ENCODE data around the gene NXN.
"Not testable (repeated sequence)": the region's sequence is repeated elsewhere in the genome, so short reads cannot be mapped to it uniquely, and the experiment has no call there.

Gene NXN

DNA sequence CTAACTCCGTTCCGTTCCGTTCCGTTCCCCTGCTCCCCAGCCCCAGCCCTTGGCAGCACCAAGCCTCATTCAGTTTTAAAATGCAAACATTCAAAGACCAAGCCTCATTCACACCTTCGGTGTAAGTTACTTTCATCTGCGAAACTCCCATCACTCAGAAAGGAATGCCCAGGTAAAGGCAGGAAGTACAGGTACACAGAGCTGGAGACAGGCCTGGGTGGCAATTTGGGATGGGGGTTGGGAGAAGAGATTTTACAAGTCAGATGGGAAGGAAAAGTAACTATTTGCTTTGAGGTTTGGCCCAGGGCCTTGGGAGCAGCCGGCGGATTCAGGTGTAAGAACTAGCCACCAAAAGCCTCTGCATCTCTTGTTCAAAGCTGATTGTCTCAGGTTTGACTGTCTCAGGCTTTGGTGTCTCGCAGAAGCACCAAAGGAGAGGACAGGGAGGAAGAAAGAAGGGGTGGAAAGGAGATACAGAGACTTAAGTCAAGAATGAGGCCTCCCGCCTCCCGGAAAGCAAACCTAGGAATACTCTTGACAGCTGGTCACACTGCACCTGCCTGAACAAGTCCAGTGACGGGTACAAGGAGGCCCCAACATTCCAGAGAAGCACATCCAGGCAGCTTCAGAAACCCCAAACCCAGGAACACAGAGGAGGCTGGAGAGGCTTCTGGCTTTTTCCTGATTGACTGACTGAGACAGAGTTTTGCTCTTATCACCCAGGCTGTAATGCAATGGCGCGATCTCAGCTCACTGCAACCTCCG is 54.7 kb downstream of the NXN start:
- in situ Hi-C loops (cut with MboI; ENCODE audit: low sequenced_read_pairs), result no loop called here

DNA sequence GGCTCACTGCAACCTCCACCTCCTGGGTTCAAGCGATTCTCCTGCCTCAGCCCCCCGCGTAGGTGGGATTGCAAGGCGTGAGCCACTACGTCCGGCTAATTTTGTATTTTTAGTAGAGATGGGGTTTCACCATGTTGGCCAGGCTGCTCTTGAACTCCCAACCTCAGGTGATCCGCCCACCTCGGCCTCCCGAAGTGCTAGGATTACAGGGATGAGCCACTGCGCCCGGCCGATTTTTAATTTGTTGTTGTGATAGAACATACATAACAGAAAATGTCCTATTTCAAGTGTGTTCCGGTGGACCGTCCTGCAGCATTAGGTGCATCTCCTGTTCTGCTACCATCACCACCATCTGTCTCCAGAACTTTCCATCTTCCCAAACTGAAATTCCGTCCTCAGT is 55.3 kb downstream of the NXN start:
- in situ Hi-C loops (cut with MboI; ENCODE audit: low sequenced_read_pairs), result not testable (repeated sequence)

DNA sequence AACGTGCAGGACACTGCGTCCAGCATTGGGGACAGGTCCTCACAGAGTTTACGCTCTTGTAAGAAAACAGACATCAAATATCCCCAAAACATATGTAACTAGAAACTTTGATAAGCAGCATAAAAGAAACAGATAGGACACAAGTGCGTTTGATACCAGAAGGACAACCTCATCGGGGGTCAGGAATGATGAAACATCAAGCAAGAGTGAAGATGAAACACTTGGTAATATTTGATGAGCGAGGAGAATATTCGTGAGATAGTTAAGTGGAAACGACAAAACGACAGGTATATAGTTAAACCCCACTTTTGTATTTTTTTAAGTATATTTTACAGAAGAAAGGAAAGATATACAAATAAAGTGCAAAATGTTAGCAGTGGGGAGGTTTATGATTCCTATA is 55.9 kb downstream of the NXN start:
- in situ Hi-C loops (cut with MboI; ENCODE audit: low sequenced_read_pairs), result no loop called here

DNA sequence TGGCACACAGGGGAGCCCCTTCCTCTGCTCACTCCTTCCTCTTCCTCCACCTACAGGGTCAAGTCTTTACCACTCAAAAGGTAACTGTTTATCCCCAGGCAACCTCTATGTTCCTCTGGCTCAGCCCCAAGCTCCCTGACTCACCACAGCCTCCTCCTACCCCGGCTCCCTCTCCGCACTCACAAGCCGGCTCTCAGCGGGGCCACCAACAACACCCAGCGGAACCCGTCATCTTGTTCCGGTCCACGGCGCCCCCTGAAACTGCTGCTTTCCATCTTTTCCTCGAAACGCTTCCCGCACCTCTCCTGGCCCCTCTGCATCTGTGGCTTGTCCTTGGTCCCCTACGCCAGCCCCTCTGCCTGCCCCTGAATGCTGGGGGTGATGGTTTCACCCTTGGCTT is 58.4 kb downstream of the NXN start:
- in situ Hi-C loops (cut with MboI; ENCODE audit: low sequenced_read_pairs), result no loop called here

DNA sequence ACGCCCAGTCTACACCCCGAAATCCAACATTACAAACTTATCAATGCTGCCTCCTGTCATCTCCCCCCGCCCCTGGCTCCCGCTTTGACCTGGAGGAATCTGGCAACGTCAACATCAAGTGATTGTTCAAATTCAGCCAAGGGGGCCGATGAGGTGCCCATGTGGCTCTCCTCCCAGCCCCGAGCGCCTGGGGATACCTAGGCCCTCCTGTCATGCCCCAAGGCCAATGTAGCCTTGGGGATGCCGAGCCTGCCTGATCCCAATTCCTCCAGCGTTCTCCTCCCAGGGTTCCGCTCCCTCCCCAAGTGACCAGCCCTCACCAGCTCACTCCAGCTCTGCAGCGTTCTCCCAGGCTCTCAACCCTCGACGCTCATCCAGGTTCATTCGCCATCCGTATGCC is 59.4 kb downstream of the NXN start:
- in situ Hi-C loops (cut with MboI; ENCODE audit: low sequenced_read_pairs), result no loop called here

DNA sequence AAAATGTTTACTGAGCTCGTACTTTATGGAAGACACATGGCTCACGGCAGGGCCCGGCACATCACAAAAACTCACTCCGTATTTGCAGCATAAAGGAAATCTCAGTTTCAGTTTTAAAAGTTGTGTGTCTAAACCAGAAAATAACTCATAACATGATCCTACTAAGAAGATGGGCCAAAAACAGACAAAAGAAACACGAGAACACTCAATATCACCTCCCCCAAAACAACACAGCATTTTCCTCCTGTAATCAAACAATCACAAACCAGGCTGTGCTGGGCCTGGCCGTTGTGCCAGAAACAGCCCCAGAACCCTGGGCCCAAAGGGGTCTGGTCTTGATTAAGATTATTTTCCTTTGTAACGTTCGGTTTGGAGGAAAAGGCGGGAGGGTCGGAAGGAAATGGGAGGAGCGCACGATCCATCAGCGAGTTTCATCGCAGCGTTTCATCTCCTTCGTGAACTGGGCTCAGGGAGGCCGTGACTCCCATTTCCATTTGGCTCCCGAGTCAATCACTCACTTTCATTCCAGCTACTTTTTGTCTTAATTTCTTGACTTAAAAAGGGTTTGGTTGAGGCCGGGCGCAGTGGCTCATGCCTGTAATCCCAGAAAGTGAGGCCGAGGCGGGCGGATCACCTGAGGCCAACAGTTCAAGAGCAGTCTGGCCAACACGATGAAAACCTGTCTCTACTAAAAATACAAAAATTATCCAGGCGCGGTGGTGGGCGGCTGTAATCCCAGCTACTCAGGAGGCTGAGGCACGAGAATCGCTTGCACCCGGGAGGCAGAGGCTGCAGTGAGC is 61.4 kb downstream of the NXN start:
- in situ Hi-C loops (cut with MboI; ENCODE audit: low sequenced_read_pairs), result no loop called here

DNA sequence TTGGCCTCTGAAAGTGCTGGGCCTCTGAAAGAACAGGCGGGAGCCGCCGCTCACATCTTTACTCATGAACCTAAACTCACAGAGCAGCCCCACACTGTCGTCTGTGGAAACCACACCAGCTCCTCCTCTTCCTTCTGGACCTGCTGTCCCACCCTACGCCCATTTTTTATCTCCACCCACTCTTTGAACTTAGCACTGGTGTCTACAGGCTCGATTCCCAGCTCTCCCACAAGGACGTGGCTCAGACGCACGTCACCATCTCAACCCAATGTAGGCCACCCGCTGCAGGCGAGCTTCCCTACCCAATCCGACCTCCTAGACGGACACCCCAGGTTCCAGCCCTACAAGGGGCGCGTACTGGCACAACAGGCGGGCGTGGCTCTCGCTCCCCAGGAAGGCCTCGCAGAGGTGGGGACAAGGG is 62.2 kb downstream of the NXN start:
- in situ Hi-C loops (cut with MboI; ENCODE audit: low sequenced_read_pairs), result no loop called here

DNA sequence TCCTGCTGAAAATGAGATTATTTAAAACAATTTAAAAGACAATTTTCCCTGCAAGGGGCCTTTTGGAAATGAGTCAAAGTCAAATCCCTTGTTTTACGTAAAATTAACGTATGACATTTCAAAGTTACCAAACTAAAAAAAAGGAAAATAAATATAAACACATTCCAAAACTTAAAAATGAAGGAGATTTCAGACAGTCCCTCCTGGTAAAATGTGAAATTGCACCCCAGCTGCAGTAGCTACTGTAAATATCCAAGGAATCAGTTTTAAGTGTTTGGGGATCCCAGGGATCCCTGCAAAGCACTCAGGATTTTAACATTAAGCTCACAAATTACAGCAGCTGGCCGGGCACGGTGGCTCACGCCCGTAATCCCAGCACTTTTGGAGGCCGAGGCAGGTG is 63.3 kb downstream of the NXN start:
- in situ Hi-C loops (cut with MboI; ENCODE audit: low sequenced_read_pairs), result no loop called here

DNA sequence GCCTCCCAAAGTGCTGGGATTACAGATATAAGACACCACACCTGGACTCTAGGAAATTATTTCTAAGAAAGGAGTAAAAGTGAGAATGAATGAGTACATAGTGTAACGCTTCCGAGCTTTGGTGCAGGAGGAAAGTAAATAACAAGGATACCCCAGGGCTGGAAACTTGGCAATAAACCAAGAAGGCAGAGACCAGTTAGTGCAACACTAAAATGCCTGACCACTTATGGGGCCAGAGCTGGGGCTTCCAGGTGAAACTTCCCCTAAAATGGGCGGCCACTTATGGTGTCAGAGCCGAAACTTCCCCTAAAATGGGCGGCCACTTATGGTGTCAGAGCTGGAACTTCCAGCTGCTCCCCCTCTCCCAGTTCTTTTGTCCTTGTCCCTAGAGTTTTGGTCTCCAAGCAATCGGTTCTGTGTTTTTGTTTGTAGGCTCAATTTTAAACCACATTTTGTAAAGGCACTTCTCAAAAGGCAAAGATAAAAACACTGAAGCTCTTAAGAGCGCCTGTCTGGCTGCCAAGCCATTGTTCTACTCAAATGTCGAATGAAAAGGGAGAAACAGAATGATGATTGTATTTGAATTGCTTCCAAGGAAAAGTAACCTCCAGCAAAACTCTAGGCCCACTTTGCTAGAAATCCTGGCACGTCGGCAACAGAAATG is 63.9 kb downstream of the NXN start:
- in situ Hi-C loops (cut with MboI; ENCODE audit: low sequenced_read_pairs), result no loop called here

DNA sequence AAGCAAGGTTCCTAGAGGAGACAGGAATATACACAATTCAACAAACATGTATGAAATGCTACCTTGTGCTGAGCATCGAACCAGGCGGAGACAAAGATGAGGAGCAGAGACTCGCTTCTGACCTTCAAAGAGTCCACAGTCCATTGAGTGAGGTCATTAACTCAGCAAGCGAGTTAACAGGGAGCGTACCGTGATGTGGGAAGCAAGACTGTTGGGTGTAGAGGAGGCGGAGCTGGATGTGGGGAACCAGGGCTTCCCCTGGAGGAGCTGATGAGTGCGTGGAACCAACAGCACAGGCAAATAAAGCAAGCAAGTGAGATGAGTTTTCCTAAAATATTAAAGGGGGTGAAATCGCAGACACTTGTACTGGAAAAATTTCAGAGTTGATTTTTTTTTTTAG is 65.0 kb downstream of the NXN start:
- in situ Hi-C loops (cut with MboI; ENCODE audit: low sequenced_read_pairs), result no loop called here

DNA sequence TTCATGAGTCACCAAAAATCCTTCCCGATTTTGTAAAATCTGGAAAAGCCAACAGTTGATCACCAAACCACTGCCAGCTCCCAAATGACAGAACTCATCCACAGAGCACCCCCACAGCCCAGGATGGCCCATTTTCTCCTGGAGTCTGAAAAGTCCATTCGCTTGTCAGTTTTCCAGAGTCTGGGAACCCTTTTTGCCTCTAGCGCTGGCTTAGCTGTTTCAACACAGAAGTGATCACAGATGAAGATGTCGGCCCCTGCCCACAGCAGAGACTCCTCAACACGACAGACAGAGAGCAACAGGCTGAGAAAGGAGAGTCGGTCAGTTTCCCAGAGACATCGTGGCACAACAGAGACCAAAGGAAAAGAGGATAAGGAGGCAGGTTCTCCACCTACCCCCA is 66.4 kb downstream of the NXN start:
- in situ Hi-C loops (cut with MboI; ENCODE audit: low sequenced_read_pairs), result no loop called here

DNA sequence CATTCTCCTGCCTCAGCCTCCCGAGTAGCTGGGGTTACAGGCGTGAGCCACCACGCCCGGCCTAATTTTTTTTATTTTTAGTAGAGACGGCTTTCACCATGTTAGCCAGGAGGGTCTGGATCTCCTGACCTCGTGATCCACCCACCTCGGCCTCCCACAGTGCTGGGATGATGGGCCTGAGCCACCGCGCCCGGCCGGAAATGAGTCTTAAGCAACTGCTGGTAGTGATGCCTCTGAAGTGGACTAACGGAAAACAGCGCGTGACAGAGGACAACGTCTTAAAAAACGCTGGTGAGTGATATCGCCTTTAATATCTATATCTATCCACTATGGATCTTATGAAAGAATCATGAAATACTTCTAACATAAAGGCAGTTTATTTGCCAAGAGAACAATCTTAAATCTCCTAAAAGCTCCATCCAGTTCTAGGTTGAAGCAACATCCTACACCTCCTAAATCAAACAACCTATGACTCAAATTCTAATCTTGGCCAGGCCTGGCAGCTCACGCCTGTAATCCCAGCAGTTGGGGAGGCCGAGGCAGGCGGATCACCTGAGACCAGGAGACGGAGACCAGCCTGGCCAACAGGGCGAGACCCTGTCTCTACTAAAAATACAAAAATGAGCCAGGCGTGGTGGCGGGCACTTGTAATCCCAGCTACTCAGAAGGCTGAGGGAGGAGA is 69.8 kb downstream of the NXN start:
- in situ Hi-C loops (cut with MboI; ENCODE audit: low sequenced_read_pairs), result no loop called here

DNA sequence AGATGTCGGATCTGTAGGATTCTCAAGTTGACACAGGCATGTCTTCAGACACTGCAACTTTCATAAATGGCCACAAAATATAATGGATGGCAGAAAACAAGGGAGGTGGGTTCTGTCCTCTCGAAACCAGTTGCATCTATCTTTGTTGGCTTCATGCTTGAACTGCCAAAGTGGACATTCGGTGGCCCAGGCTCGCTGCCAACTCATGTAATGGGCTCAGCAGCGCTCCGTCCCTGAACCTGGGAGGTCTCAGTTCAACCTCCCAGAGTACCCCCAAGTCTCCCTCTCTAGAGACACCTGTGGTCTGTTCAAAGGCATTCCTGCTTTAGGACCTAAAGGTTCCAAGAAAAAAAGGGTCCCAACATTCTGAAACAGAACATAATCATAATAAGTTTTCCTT is 71.9 kb downstream of the NXN start:
- in situ Hi-C loops (cut with MboI; ENCODE audit: low sequenced_read_pairs), result no loop called here

DNA sequence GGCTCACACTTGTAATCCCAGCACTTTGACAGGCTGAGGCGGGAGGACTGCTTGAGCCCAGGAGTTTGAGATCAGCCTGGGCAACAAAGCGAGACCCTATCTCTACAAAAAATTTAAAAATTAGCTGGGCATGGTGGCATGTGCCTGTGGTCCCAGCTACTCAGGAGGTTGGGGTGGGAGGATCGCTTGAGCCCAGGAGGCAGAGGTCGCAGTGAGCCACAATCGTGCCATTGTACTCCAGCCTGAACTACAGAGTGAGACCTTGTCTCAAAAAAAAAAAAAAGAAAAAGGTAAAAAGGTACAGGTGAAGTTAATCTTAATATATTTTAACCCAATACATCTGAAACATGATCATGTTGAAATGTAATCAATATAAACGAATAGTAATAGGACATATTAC is 73.9 kb downstream of the NXN start:
- in situ Hi-C loops (cut with MboI; ENCODE audit: low sequenced_read_pairs), result not testable (repeated sequence)

DNA sequence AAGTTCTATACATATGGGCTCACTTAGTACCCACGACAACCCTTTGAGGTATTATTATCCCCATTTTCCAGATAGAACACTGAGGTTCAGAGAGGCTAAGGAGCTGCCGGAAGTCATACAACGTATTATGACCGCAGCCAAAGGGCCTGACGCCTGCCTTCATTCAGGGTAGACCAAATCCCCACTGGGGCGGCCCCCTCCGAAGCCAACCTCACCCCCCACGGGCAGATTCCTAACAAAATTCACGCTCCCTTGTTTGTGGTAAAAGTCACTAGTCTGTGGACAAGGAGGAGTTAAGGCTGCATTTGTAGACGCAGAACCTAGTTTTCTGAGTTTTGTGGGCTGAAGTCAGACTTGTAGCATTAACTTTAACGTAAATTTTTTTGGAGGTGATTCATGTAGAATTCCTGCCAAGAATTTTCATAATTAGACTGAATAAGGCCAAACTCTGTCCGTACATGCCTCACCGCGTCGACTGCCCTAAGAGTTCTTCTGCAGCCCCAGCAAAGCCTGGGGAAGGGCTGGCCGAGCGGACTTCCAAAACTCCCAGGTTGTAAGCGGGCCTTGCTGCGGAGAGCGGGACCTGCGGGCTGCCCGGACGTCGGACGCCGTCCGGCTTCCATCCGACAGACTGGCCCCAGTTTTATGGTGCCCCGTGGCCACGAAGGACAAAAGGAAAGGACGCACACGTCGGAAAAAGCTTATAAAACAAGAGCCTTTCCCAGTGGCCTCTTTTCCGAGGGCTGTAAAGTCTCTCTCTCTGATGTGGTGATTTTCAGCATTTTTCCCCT is 75.7 kb downstream of the NXN start:
- in situ Hi-C loops (cut with MboI; ENCODE audit: low sequenced_read_pairs), result no loop called here

DNA sequence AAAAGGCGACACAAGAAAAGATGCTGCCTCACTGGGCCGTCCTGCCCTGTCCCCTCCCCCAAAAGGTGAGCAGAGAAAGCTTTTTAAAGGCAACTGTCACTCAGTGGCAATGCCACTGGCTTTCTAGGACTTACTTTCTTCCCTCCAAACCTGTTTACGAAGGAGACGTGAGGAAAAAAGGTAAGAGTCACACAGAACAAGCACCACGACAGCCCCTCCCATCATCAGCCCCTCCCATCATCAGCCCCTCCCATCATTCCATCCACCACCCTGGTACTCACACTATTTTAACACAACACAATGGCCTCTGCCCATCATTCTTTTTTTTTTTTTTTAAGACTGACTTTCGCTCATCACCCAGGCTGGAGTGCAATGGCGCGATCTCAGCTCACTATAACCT is 77.1 kb downstream of the NXN start:
- in situ Hi-C loops (cut with MboI; ENCODE audit: low sequenced_read_pairs), result no loop called here

DNA sequence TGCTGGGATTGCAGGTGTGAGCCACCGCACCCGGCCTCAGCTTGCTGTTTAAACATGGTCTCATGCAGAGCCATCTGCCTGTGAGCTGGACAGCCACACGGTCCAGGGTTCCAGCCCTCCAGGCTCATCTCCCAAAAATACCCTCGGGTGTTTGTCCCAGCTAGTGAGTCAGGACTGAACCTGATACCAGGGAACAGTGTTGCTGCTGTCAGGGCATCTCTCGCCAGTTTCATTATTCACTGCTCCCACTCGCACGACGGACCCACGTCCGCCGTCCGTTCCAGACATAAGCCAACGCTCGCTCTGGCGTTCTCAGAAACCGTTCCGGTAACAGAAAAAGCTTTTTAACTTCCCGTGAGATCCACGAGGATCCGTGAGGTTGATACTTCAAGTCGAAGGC is 77.6 kb downstream of the NXN start:
- in situ Hi-C loops (cut with MboI; ENCODE audit: low sequenced_read_pairs), result no loop called here

DNA sequence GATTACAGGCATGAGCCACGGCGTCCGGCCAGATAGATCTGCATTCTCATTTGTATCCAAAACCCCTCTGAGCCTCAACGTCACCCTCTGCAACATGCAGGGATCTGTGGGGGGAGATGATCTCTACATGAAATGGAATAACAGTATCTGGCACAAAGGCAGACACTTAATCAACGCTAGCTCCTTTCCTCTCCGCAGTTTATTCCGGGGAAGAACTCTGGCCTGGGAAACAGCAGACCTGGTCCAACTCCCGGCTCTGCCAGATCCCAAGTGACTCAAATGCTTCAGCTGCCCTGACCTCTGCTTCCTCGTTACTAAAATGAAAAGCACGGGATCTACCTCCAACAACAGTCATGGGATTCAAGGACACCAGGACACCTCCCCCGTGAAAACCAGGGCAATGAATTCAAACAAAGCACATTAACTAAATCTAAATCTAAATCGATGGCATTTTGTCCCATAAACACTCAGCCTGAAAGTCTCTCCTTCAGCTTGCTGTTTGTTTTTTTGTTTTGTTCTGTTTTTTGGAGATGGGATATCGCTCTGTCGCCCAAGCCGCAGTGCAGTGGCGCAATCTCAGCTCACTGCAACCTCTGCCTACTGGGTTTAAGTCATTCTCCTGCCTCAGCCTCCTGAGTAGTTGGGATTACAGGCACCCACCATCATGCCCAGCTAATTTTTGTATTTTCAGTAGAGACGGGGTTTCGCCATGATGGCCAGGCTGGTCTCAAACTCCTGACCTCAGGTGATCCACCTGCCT is 78.2 kb downstream of the NXN start:
- in situ Hi-C loops (cut with MboI; ENCODE audit: low sequenced_read_pairs), result no loop called here

DNA sequence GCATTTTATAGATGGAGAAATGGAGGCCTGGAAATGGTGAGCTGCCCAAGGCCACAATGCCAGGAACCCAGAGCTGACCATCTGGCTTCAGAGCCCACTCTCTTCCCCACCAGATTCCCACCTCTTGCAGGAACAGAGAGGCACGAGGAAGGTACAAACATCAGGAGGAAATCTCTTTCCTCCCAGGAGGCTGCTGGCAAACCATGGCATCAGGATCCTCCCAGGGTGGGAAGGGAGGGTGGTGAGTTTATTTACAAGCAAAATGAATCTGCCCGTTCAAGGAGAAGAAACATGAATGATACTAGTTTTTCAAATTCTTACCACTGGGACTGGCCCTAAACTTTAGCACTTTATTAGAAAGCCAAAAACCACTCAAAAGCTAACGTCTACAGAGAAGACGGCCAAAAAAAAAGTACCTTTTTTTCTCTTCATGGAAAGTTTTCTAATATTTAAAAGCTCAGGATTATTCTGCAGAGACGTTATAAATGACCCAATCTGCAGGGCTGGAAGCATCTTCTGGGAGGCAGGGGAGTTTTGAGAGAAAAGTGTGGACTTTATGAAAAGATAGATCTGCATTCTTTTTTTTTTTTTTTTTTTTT is 79.1 kb downstream of the NXN start:
- in situ Hi-C loops (cut with MboI; ENCODE audit: low sequenced_read_pairs), result no loop called here
